Panc1 (cell line): ENCODE data around the gene LETM1.

Experiments used
- POLR2AphosphoS5 ChIP-seq: IDR thresholded peaks from 2 replicates; pipeline ENCODE4 v1.6.1; 2012; ENCODE audit warnings: mild to moderate bottlenecking, low read depth, low read length, moderate library complexity
- TCF7L2 ChIP-seq: IDR thresholded peaks from 2 replicates; pipeline ENCODE4 v1.6.1; 2011; ENCODE audit warnings: mild to moderate bottlenecking, low read depth, low read length, inconsistent platforms
- TF ChIP-seq, protein P1 (sequence below): fragments of 450-650 bp; IDR thresholded peaks from 2 replicates; pipeline ENCODE4 v1.5.1; 2017; ENCODE audit warnings: mild to moderate bottlenecking

DNA sequence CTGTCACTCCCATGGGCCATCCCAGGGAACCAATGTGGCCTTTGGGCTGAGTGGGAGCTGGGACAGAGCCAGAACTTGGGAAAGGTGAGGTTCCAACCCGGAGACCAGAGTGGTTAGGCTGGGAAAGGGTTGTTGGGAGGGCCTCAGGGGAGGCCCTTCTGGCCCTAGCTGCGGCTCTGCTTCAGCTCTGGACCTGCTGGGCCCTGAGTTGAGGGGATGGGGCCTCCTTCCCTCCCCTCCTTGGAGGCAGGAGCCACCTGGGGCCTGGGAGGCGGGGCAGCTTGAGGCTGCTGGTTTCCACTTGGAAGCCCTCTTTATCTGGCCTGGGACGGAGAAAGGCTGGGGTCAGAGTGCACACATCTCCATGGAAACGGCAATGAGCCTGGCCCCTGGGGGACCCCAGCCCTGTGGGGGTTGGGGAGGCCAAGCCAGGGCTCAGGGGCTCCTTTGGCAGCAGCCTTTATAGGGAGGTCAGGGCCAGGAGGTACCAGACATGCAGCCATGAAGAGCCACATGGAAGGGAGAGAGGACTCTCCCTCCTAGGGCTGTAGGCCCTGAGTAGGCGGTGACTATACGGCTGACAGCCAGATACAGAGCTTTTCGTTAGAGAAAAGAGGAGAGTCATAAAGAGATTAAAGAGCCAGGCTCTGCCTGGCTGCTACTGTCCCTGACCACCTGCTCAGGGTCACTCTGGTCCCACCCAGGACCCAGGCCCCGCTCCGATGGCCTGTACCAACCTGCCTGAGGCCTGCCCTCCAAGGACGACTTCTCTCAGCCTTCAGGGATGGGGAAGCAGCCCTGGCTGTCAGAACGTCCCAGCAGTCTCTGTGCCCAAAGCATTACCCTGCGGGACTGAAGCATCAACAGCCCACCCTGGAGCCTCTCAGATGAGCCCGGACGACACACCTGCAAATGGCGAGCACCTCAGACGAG lies 8.4 kb upstream of the LETM1 start:
- TF ChIP-seq, protein P1, sequence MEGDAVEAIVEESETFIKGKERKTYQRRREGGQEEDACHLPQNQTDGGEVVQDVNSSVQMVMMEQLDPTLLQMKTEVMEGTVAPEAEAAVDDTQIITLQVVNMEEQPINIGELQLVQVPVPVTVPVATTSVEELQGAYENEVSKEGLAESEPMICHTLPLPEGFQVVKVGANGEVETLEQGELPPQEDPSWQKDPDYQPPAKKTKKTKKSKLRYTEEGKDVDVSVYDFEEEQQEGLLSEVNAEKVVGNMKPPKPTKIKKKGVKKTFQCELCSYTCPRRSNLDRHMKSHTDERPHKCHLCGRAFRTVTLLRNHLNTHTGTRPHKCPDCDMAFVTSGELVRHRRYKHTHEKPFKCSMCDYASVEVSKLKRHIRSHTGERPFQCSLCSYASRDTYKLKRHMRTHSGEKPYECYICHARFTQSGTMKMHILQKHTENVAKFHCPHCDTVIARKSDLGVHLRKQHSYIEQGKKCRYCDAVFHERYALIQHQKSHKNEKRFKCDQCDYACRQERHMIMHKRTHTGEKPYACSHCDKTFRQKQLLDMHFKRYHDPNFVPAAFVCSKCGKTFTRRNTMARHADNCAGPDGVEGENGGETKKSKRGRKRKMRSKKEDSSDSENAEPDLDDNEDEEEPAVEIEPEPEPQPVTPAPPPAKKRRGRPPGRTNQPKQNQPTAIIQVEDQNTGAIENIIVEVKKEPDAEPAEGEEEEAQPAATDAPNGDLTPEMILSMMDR = no peak
- TF ChIP-seq POLR2AphosphoS5 = no peak
- no peak for TF ChIP-seq TCF7L2
